ENCODE results near the gene RAB3IP. TPM values are rescaled to one million over a fixed set of nuclear protein-coding genes. Genes with fewer than 3 reads are reported as not detected.
"Not testable (repeated sequence)": the region's sequence is repeated elsewhere in the genome, so short reads cannot be mapped to it uniquely, and the experiment has no call there.

RAB3IP gene
- total RNA-seq, 1 donor from 2014 or later, result 111 TPM

DNA sequence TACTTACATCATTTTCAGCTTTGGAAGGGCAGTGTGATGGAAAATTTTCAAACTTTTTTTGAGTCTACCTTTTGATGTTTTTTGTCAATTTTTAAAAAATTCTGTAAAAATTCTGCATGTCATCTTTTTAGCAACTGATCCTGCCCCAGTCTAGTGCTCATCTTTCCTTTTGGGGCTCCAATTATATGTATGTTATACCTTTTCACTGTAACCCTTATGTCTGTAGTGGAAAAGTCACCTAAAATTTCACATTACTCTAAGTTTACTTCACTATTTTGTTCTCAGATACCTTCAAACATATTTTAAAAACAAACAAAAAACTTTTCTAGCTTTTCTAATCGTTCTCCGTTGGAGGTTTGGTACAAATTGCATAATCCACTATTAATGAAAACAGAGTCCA is 53.9 kb downstream of the RAB3IP start:
- Mint-ChIP-seq H3K9me3 (peaks cover 28% of the 10 kb centered on the region), H3K27me3 (ENCODE audit: insufficient read depth, low read depth) (no peaks in the 10 kb centered on the region), H3K36me3 (peaks cover 15% of the 10 kb centered on the region), H3K27ac (no peak overlapping the region), H3K4me3 (no peak overlapping the region), H3K4me1 (no peaks in the 10 kb centered on the region)
- no peaks in the 10 kb centered on the region for H4K20me1 ChIP-seq (ENCODE audit: low read depth)
- no peaks in the 10 kb centered on the region for H3F3A ChIP-seq (ENCODE audit: low read depth)
- H2AFZ ChIP-seq (replicated peaks), result no peak overlapping the region
- H3K4me2 ChIP-seq, result no peak overlapping the region
- H3K27ac ChIP-seq, result no peak overlapping the region
- no peak for DNase-seq (ENCODE audit: low spot score)
- no peak overlapping the region for H3K9ac ChIP-seq
- no peak for TF ChIP-seq EZH2 (IDR thresholded peaks at IDR 0.05)
- no peaks in the 10 kb centered on the region for H3K27me3 ChIP-seq
- H3K36me3 ChIP-seq, result peaks cover 5% of the 10 kb centered on the region
- peaks cover 8% of the 10 kb centered on the region for H3K9me3 ChIP-seq (ENCODE audit: low read depth)
- H3K79me2 ChIP-seq (ENCODE audit: low read depth), result no peaks in the 10 kb centered on the region
- H3K4me1 ChIP-seq, result no peaks in the 10 kb centered on the region
- no peak overlapping the region for H3K4me3 ChIP-seq

DNA sequence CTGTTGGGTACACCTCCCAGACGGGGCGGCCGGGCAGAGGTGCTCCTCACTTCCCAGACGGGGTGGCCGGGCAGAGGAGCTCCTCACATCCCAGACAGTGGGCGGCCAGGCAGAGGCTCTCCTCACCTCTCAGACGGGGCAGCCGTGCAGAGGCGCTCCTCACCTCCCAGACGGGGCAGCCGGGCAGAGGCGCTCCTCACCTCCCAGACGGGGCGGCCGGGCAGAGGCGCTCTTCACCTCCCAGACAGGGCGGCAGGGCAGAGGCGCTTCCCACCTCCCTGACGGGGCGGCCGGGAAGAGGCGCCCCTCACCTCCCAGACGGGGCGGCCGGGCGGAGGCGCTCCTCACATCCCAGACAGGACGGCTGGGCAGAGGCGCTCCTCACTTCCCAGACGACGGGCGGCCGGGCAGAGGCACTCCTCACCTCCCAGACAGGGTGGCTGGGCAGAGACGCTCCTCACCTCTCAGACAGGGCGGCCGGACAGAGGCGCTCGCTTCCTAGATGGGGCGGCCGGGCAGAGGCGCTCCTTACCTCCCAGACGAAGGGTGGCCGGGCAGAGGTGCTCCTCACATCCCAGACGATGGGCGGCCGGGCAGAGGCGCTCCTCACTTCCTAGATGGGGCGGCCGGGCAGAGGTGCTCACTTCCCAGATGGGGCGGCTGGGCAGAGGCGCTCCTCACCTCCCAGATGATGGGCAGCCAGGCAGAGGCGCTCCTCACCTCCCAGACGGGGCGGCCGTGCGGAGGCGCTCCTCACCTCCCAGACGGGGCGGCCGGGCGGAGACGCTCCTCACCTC is 68.6 kb downstream of the RAB3IP start:
- H3K27ac ChIP-seq; H3K27ac Mint-ChIP-seq; H3F3A ChIP-seq (ENCODE audit: low read depth); H3K27me3 ChIP-seq; DNase-seq (ENCODE audit: low spot score); H4K20me1 ChIP-seq (ENCODE audit: low read depth); H3K4me1 ChIP-seq; H3K27me3 Mint-ChIP-seq (ENCODE audit: insufficient read depth, low read depth); H3K9ac ChIP-seq; H3K4me3 Mint-ChIP-seq; H3K4me2 ChIP-seq; H3K4me1 Mint-ChIP-seq; H2AFZ ChIP-seq (replicated peaks); H3K4me3 ChIP-seq; H3K79me2 ChIP-seq (ENCODE audit: low read depth): not testable (repeated sequence)
- H3K36me3 ChIP-seq, result peaks cover 13% of the 10 kb centered on the region
- Mint-ChIP-seq H3K9me3 (peaks cover 33% of the 10 kb centered on the region), H3K36me3 (peaks cover 25% of the 10 kb centered on the region)
- H3K9me3 ChIP-seq (ENCODE audit: low read depth), result peaks cover 13% of the 10 kb centered on the region

DNA sequence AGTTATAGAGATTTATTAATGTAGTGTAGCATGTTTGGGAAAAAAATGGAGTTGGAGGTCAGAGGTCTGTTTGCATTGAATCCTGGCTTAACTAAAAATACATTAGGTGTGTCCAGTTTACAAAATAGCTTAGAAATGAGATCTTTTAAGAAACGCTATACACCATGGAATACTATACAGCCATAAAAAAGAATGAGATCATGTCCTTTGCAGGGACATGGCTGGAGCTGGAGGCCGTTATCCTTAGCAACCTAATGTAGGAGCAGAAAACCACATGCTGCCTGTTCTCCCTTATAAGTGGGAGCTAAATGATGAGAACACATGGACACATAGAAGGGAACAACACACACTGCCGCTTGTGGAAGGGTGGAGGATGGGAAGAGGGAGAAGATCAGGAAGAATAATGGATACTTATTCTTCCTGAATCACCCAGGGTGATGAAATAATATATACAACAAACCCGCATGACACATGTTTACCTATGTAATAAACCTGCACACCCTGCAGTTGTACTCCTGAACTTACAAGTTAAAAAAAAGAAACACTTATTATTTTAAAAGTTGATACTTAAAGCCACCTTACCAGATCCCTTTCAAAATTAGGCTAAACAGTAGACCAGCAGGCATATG is 72.3 kb downstream of the RAB3IP start:
- Histone ChIP-seq H3K9me3 (ENCODE audit: low read depth) (peaks cover 13% of the 10 kb centered on the region), H3K79me2 (ENCODE audit: low read depth) (no peaks in the 10 kb centered on the region), H3K27ac (no peak overlapping the region), H3K4me1 (no peaks in the 10 kb centered on the region), H3K27me3 (no peaks in the 10 kb centered on the region), H3K36me3 (peaks cover 18% of the 10 kb centered on the region), H4K20me1 (ENCODE audit: low read depth) (no peaks in the 10 kb centered on the region), H3K4me3 (no peak overlapping the region), H3K9ac (no peak overlapping the region), H3F3A (ENCODE audit: low read depth) (no peaks in the 10 kb centered on the region), H2AFZ (replicated peaks) (no peak overlapping the region), H3K4me2 (no peak overlapping the region)
- H3K27ac Mint-ChIP-seq, result no peak overlapping the region
- H3K27me3 Mint-ChIP-seq (ENCODE audit: insufficient read depth, low read depth), result no peaks in the 10 kb centered on the region
- H3K9me3 Mint-ChIP-seq, result peaks cover 33% of the 10 kb centered on the region
- TF ChIP-seq EZH2phosphoT487 (IDR thresholded peaks at IDR 0.05), result no peak
- no peak for TF ChIP-seq EZH2 (IDR thresholded peaks at IDR 0.05)
- TF ChIP-seq, protein P1, sequence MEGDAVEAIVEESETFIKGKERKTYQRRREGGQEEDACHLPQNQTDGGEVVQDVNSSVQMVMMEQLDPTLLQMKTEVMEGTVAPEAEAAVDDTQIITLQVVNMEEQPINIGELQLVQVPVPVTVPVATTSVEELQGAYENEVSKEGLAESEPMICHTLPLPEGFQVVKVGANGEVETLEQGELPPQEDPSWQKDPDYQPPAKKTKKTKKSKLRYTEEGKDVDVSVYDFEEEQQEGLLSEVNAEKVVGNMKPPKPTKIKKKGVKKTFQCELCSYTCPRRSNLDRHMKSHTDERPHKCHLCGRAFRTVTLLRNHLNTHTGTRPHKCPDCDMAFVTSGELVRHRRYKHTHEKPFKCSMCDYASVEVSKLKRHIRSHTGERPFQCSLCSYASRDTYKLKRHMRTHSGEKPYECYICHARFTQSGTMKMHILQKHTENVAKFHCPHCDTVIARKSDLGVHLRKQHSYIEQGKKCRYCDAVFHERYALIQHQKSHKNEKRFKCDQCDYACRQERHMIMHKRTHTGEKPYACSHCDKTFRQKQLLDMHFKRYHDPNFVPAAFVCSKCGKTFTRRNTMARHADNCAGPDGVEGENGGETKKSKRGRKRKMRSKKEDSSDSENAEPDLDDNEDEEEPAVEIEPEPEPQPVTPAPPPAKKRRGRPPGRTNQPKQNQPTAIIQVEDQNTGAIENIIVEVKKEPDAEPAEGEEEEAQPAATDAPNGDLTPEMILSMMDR (IDR thresholded peaks at IDR 0.05), result no peak
- no peak for DNase-seq (ENCODE audit: low spot score)
- H3K4me1 Mint-ChIP-seq, result no peaks in the 10 kb centered on the region
- H3K36me3 Mint-ChIP-seq, result peaks cover 23% of the 10 kb centered on the region
- H3K4me3 Mint-ChIP-seq, result no peak overlapping the region

DNA sequence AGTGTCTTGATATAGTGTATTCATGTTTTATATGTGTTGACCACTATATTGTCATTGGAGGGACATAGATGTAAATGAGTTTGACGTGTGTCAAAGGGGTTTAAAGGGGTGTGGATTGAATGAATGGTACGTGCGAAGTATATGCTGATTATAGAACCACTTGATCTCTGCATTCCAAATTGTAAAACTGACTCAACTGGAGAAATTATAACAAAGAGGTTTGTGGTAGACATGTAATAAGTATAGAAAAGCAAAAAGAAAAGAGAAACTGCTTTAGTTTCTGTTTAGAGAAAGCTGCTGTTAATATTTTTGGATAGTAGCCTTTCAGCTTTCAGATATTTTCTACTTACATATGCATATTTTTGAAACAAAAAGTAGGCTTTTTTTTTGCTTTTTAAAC is 77.4 kb downstream of the RAB3IP start:
- Histone ChIP-seq H4K20me1 (ENCODE audit: low read depth) (no peaks in the 10 kb centered on the region), H3K36me3 (peaks cover 9% of the 10 kb centered on the region), H3K4me2 (no peak overlapping the region), H3K27me3 (no peaks in the 10 kb centered on the region), H2AFZ (replicated peaks) (no peak overlapping the region), H3K9me3 (ENCODE audit: low read depth) (peaks cover under 1% of the 10 kb centered on the region), H3K4me3 (no peak overlapping the region), H3K79me2 (ENCODE audit: low read depth) (no peaks in the 10 kb centered on the region), H3K9ac (no peak overlapping the region), H3K27ac (no peak overlapping the region), H3K4me1 (no peaks in the 10 kb centered on the region), H3F3A (ENCODE audit: low read depth) (no peaks in the 10 kb centered on the region)
- Mint-ChIP-seq H3K27me3 (ENCODE audit: insufficient read depth, low read depth) (no peaks in the 10 kb centered on the region), H3K36me3 (peaks cover 5% of the 10 kb centered on the region), H3K9me3 (peaks cover under 1% of the 10 kb centered on the region), H3K27ac (no peak overlapping the region), H3K4me1 (no peaks in the 10 kb centered on the region), H3K4me3 (no peak overlapping the region)
- DNase-seq (ENCODE audit: low spot score), result no peak
- TF ChIP-seq, protein P1 (IDR thresholded peaks at IDR 0.05), result no peak
- TF ChIP-seq EZH2 (IDR thresholded peaks at IDR 0.05) (no peak), EZH2phosphoT487 (IDR thresholded peaks at IDR 0.05) (no peak)

Measured in neural progenitor cell (in vitro differentiated cells).